Liver (tissue), 9 donors: Measurements from ENCODE around the gene NBEA. TPM values are rescaled to one million over a fixed set of nuclear protein-coding genes. Genes with fewer than 3 reads are reported as not detected.

ENCODE experiments used
- DNase-seq: peaks from one replicate; pipeline ENCODE4 v3.0.0-alpha.2; 2017; ENCODE audit warnings: low spot score
- H3K27ac ChIP-seq, 2 donors: one replicate each; pipeline ENCODE4 v1.7.0; 2013; ENCODE audit warnings: inconsistent platforms in 2 of 2, low read length in 2 of 2, control low read depth in 1 of 2, low read depth in 1 of 2, mild to moderate bottlenecking in 1 of 2
- H3K27me3 ChIP-seq, 4 donors: one replicate each; pipeline versions ENCODE4 v1.6.1 to v1.7.0; 2013; ENCODE audit warnings: low read length in 3 of 4, inconsistent platforms in 1 of 4, mild to moderate bottlenecking in 1 of 4, moderate library complexity in 1 of 4; ENCODE audit not compliant: control insufficient read depth in 4 of 4, insufficient read depth in 4 of 4
- H3K36me3 ChIP-seq, 4 donors: one replicate each; pipeline versions ENCODE4 v1.6.1 to v1.7.0; 2013; ENCODE audit warnings: low read length in 3 of 4, mild to moderate bottlenecking in 3 of 4, low read depth in 1 of 4, moderate library complexity in 1 of 4; ENCODE audit not compliant: control insufficient read depth in 4 of 4, insufficient read depth in 3 of 4
- H3K4me1 ChIP-seq, 4 donors: one replicate each; pipeline versions ENCODE4 v1.6.1 to v1.7.0; 2013; ENCODE audit warnings: low read length in 3 of 4, mild to moderate bottlenecking in 3 of 4, moderate library complexity in 1 of 4; ENCODE audit not compliant: control insufficient read depth in 4 of 4, insufficient read depth in 4 of 4
- H3K4me3 ChIP-seq, 3 donors: one replicate each; pipeline versions ENCODE4 v1.6.1 to v1.7.0; 2013; ENCODE audit warnings: low read length in 3 of 3, control low read depth in 1 of 3, low read depth in 1 of 3, mild to moderate bottlenecking in 1 of 3
- H3K9ac ChIP-seq, 2 donors: one replicate each; pipeline ENCODE4 v1.7.0; 2013; ENCODE audit warnings: low read length in 2 of 2, mild to moderate bottlenecking in 2 of 2, moderate library complexity in 2 of 2, control low read depth in 1 of 2, low read depth in 1 of 2
- H3K9me3 ChIP-seq, 4 donors: one replicate each; pipeline versions ENCODE4 v1.6.1 to v1.7.0; 2013; ENCODE audit warnings: low read length in 3 of 4; ENCODE audit not compliant: control insufficient read depth in 4 of 4
- EGR1 ChIP-seq, 2 donors: IDR thresholded peaks; 2 replicates each; pipeline ENCODE4 v1.6.1; 2016 to 2018; ENCODE audit warnings: antibody characterized with exemption in 2 of 2, low read depth in 2 of 2
- FOXA1 ChIP-seq: IDR thresholded peaks from 2 replicates; pipeline ENCODE4 v1.6.1; 2016; ENCODE audit warnings: antibody characterized with exemption
- FOXA2 ChIP-seq: IDR thresholded peaks from 2 replicates; pipeline ENCODE4 v1.6.1; 2016; ENCODE audit warnings: antibody characterized with exemption
- GABPA ChIP-seq, 2 donors: IDR thresholded peaks in 1 of 2; conservative IDR thresholded peaks in 1 of 2; 2 replicates each; pipeline ENCODE4 v1.6.1; 2016; ENCODE audit warnings: antibody characterized with exemption in 2 of 2, mild to moderate bottlenecking in 1 of 2, moderate library complexity in 1 of 2
- HNF4A ChIP-seq, 2 donors: conservative IDR thresholded peaks; 2 replicates each; pipeline ENCODE4 v1.6.1; 2016; ENCODE audit warnings: antibody characterized with exemption in 2 of 2, mild to moderate bottlenecking in 2 of 2
- JUND ChIP-seq, 2 donors: IDR thresholded peaks; 2 replicates each; pipeline ENCODE4 v1.6.1; 2016; ENCODE audit warnings: antibody characterized with exemption in 2 of 2
- NR2F2 ChIP-seq: IDR thresholded peaks from 2 replicates; pipeline ENCODE4 v1.6.1; 2016; ENCODE audit warnings: antibody characterized with exemption
- RAD21 ChIP-seq, 2 donors: IDR thresholded peaks; 2 replicates each; pipeline ENCODE4 v1.6.1; 2016; ENCODE audit warnings: antibody characterized with exemption in 2 of 2, mild to moderate bottlenecking in 2 of 2
- RXRA ChIP-seq, 2 donors: IDR thresholded peaks; 2 replicates each; pipeline ENCODE4 v1.6.1; 2017 to 2018; ENCODE audit warnings: antibody characterized with exemption in 2 of 2, mild to moderate bottlenecking in 1 of 2
- SP1 ChIP-seq: IDR thresholded peaks from 2 replicates; pipeline ENCODE4 v1.6.1; 2018; ENCODE audit warnings: antibody characterized with exemption, mild to moderate bottlenecking
- YY1 ChIP-seq: IDR thresholded peaks from 2 replicates; pipeline ENCODE4 v1.6.1; 2016; ENCODE audit warnings: antibody characterized with exemption, mild to moderate bottlenecking
- WGBS: extraction: QIAGEN DNeasy Blood & Tissue Kit; methylation state at CpG from one replicate; pipeline ENCODE4 v1.1.7; 2013; 5-methylcytosine and 5-hydroxymethylcytosine counted together
- polyA plus RNA-seq, 2 donors: library from polyadenylated mRNA; stranded (reverse) in 1 of 2; unstranded in 1 of 2; fragments of 200-250 nt in 1 of 2; fragments of >200 nt in 1 of 2; fragmentation: Nextera tagmentation in 1 of 2; extraction: Ambion mirVana in 1 of 2; gene quantifications; one replicate each; pipeline versions ENCODE4 v1.2.1 to v1.2.3, GENCODE V29; 2013 to 2015
- total RNA-seq, 2 donors: library from RNA; depleted of rRNA; stranded (reverse); fragments of >200 nt; gene quantifications; one replicate each; pipeline ENCODE4 v1.2.3, GENCODE V29; 2014
- TF ChIP-seq, protein P1 (sequence below): IDR thresholded peaks from 2 replicates; pipeline ENCODE4 v1.6.1; 2016; ENCODE audit warnings: antibody characterized with exemption
- TF ChIP-seq, protein P2 (sequence below): fragments of 150-350 bp; IDR thresholded peaks from 2 replicates; pipeline ENCODE4 v1.5.1; 2017; ENCODE audit warnings: improper control_type of control experiment, low read depth, low read length; ENCODE audit not compliant: missing input control
- TF ChIP-seq, protein P3 (sequence below): IDR thresholded peaks from 2 replicates; pipeline ENCODE4 v1.6.1; 2016; ENCODE audit warnings: antibody characterized with exemption, mild to moderate bottlenecking
- TF ChIP-seq, protein P4 (sequence below): IDR thresholded peaks from 2 replicates; pipeline ENCODE4 v1.6.1; 2016; ENCODE audit warnings: antibody characterized with exemption
- donor health status: healthy.
- donor health status: healthy.
- donor health status: healthy.
- donor health status: healthy.
- donor health status: healthy.

Gene NBEA
- total and polyA plus RNA-seq, 4 donors = 0.24 to 3.5 (median 1.4) TPM

DNA sequence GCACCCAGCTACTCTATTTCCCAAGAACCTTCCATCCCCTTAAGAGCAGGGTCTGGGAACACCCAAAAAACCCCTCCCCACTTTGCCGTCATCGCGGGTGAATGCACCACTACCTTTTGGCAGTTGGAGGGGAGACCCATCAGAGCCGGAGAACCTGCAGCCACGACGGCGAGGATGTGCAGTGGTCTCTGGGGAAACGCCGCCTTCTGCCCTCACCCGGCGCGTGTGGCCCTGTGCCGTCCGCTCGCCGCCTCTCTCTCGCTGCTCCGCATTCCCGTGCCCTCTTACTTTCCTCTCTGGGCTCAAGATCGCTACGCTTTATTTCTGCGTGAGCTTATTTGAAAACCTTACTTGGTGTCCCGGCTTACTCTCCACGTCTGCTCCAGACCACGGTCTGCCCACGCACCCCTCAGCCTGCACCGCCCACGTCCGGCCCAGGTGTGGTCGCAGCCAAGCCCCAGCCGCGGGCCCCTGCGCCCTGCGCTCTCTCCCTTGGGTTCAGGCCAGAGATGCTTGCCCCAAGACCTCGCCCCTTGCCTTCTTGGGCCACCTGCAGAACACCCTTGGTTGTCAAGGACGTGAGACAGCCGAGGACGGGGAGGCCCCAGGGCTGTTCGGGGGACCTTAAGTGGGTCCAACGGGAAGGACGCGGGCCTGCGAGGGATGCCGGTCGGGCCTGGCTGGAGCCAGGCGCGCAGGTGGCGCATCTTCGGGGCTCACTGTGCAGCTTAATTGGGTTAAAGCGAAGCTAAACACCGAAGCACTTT is 536.4 kb downstream of the NBEA start:
- H3K9ac ChIP-seq = no peak overlapping the region
- H3K36me3 ChIP-seq = no peaks in the 10 kb centered on the region
- H3K27me3 ChIP-seq = peaks cover 5 to 13% (median 11%) of the 10 kb centered on the region in 4 donors
- H3K27ac ChIP-seq = no peak overlapping the region
- DNase-seq = no peak
- H3K4me1 ChIP-seq = peaks cover 2 to 12% (median 9%) of the 10 kb centered on the region in 4 donors
- no peak for TF ChIP-seq FOXA2
- TF ChIP-seq, protein P1, sequence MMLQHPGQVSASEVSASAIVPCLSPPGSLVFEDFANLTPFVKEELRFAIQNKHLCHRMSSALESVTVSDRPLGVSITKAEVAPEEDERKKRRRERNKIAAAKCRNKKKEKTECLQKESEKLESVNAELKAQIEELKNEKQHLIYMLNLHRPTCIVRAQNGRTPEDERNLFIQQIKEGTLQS = no peak
- no peak for TF ChIP-seq RAD21 (IDR thresholded peaks at IDR 0.05)
- no peak for TF ChIP-seq RXRA (IDR thresholded peaks at IDR 0.05)
- no peak for TF ChIP-seq NR2F2
- TF ChIP-seq, protein P2, sequence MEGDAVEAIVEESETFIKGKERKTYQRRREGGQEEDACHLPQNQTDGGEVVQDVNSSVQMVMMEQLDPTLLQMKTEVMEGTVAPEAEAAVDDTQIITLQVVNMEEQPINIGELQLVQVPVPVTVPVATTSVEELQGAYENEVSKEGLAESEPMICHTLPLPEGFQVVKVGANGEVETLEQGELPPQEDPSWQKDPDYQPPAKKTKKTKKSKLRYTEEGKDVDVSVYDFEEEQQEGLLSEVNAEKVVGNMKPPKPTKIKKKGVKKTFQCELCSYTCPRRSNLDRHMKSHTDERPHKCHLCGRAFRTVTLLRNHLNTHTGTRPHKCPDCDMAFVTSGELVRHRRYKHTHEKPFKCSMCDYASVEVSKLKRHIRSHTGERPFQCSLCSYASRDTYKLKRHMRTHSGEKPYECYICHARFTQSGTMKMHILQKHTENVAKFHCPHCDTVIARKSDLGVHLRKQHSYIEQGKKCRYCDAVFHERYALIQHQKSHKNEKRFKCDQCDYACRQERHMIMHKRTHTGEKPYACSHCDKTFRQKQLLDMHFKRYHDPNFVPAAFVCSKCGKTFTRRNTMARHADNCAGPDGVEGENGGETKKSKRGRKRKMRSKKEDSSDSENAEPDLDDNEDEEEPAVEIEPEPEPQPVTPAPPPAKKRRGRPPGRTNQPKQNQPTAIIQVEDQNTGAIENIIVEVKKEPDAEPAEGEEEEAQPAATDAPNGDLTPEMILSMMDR = no peak
- no peak for TF ChIP-seq HNF4A (conservative IDR thresholded peaks at IDR 0.05)
- TF ChIP-seq GABPA (IDR thresholded peaks at IDR 0.05 in 1 of 2, conservative IDR thresholded peaks at IDR 0.05 in 1 of 2) = no peak
- no peak for TF ChIP-seq FOXA1
- H3K9me3 ChIP-seq = no peaks in the 10 kb centered on the region
- WGBS = 24% methylated on average over 51 of the region's 51 CpGs
- H3K4me3 ChIP-seq = no peak overlapping the region

DNA sequence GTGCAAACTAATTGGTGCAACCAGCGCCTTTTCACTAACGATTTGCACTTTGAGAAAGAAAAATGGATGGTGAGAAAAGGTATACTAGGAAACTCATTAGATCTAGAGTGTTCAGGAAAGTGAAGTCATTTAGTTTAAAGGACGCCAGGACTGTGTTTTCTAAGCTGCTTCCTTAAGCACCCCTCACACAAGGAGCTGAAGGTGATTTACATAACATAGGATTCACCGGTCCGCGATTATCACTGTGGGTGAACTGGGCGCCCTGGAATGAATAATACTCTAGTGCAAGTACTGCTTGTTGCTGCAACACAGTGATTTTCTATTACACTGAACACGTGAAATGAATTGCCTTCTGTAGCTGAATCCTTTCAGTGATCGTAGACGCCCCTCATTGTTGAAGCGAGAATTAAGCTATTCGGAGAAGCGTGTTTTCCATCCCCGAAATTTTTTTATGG is 537.0 kb downstream of the NBEA start:
- H3K9me3 ChIP-seq = no peaks in the 10 kb centered on the region
- H3K36me3 ChIP-seq = no peaks in the 10 kb centered on the region
- peaks cover 5 to 13% (median 11%) of the 10 kb centered on the region in 4 donors for H3K27me3 ChIP-seq
- no peak overlapping the region for H3K4me3 ChIP-seq
- 64% methylated on average over 14 of the region's 14 CpGs for WGBS
- no peak overlapping the region for H3K27ac ChIP-seq
- H3K4me1 ChIP-seq = peaks cover 2 to 12% (median 9%) of the 10 kb centered on the region in 4 donors
- TF ChIP-seq JUND (IDR thresholded peaks at IDR 0.05) = no peak
- TF ChIP-seq, protein P1 = no peak
- no peak for TF ChIP-seq SP1
- no peak for TF ChIP-seq GABPA (IDR thresholded peaks at IDR 0.05 in 1 of 2, conservative IDR thresholded peaks at IDR 0.05 in 1 of 2)
- TF ChIP-seq EGR1 (IDR thresholded peaks at IDR 0.05; ENCODE audit: low read depth in 2 of 2) = no peak
- TF ChIP-seq, protein P2 = no peak
- no peak for TF ChIP-seq NR2F2
- TF ChIP-seq RAD21 (IDR thresholded peaks at IDR 0.05) = no peak
- TF ChIP-seq, protein P3, sequence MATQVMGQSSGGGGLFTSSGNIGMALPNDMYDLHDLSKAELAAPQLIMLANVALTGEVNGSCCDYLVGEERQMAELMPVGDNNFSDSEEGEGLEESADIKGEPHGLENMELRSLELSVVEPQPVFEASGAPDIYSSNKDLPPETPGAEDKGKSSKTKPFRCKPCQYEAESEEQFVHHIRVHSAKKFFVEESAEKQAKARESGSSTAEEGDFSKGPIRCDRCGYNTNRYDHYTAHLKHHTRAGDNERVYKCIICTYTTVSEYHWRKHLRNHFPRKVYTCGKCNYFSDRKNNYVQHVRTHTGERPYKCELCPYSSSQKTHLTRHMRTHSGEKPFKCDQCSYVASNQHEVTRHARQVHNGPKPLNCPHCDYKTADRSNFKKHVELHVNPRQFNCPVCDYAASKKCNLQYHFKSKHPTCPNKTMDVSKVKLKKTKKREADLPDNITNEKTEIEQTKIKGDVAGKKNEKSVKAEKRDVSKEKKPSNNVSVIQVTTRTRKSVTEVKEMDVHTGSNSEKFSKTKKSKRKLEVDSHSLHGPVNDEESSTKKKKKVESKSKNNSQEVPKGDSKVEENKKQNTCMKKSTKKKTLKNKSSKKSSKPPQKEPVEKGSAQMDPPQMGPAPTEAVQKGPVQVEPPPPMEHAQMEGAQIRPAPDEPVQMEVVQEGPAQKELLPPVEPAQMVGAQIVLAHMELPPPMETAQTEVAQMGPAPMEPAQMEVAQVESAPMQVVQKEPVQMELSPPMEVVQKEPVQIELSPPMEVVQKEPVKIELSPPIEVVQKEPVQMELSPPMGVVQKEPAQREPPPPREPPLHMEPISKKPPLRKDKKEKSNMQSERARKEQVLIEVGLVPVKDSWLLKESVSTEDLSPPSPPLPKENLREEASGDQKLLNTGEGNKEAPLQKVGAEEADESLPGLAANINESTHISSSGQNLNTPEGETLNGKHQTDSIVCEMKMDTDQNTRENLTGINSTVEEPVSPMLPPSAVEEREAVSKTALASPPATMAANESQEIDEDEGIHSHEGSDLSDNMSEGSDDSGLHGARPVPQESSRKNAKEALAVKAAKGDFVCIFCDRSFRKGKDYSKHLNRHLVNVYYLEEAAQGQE = no peak
- no peak for TF ChIP-seq YY1
- no peak for TF ChIP-seq HNF4A (conservative IDR thresholded peaks at IDR 0.05)
- TF ChIP-seq, protein P4, sequence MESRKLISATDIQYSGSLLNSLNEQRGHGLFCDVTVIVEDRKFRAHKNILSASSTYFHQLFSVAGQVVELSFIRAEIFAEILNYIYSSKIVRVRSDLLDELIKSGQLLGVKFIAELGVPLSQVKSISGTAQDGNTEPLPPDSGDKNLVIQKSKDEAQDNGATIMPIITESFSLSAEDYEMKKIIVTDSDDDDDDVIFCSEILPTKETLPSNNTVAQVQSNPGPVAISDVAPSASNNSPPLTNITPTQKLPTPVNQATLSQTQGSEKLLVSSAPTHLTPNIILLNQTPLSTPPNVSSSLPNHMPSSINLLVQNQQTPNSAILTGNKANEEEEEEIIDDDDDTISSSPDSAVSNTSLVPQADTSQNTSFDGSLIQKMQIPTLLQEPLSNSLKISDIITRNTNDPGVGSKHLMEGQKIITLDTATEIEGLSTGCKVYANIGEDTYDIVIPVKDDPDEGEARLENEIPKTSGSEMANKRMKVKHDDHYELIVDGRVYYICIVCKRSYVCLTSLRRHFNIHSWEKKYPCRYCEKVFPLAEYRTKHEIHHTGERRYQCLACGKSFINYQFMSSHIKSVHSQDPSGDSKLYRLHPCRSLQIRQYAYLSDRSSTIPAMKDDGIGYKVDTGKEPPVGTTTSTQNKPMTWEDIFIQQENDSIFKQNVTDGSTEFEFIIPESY = no peak
- TF ChIP-seq FOXA2 = no peak
- TF ChIP-seq FOXA1 = no peak
- H3K9ac ChIP-seq = no peak overlapping the region
- DNase-seq = no peak
